HG03097 (cell line): ENCODE data around the gene ANKRD29.
"Not testable (repeated sequence)": the region's sequence is repeated elsewhere in the genome, so short reads cannot be mapped to it uniquely, and the experiment has no call there.

ENCODE experiments used
- ATAC-seq: cut with Tn5 transposase; IDR thresholded peaks from one replicate; pipeline ENCODE4 v1.9.1; 2021; ENCODE audit not compliant: unreplicated experiment, low FRiP score

The ANKRD29 gene

GRCh38 chr18:23585897-23586248, 76.8 kb downstream of the ANKRD29 start:
- ATAC-seq, result no peak

- ATAC-seq, result no peak
Measured at GRCh38 chr18:23585007-23585871, 77.5 kb downstream of the ANKRD29 start.

- ATAC-seq, result no peak
Measured at GRCh38 chr18:23584019-23584983, 78.4 kb downstream of the ANKRD29 start.

- ATAC-seq, result no peak
Measured at GRCh38 chr18:23583071-23583865, 79.4 kb downstream of the ANKRD29 start.

GRCh38 chr18:23580677-23581367, 81.9 kb downstream of the ANKRD29 start:
- ATAC-seq, result no peak

- ATAC-seq, result no peak
Measured at GRCh38 chr18:23578891-23579653, 83.6 kb downstream of the ANKRD29 start.

GRCh38 chr18:23578067-23578701, 84.5 kb downstream of the ANKRD29 start:
- ATAC-seq, result no peak

GRCh38 chr18:23577521-23577920, 85.2 kb downstream of the ANKRD29 start:
- ATAC-seq, result not testable (repeated sequence)

- no peak for ATAC-seq
Measured at GRCh38 chr18:23575309-23575651, 87.4 kb downstream of the ANKRD29 start.

GRCh38 chr18:23574611-23575308, 88.0 kb downstream of the ANKRD29 start:
- no peak for ATAC-seq

- no peak for ATAC-seq
Measured at GRCh38 chr18:23573626-23574431, 88.9 kb downstream of the ANKRD29 start.

- no peak for ATAC-seq
Measured at GRCh38 chr18:23573020-23573419, 89.7 kb downstream of the ANKRD29 start.

- ATAC-seq, result no peak
Measured at GRCh38 chr18:23572570-23572969, 90.1 kb downstream of the ANKRD29 start.

GRCh38 chr18:23572012-23572411, 90.7 kb downstream of the ANKRD29 start:
- no peak for ATAC-seq

- ATAC-seq, result no peak
Measured at GRCh38 chr18:23570912-23571504, 91.7 kb downstream of the ANKRD29 start.

- ATAC-seq, result no peak
Measured at GRCh38 chr18:23569299-23570063, 93.2 kb downstream of the ANKRD29 start.
